BE2C (cell line): ENCODE results near the gene USP40.

ENCODE experiments used
- DNase-seq: peaks from one replicate; pipeline ENCODE4 v3.0.0-alpha.2; 2020
- H3K27me3 ChIP-seq: fragments of 250-450 bp; sonication (Bioruptor Pico); 2 replicates; pipeline ENCODE4 v1.5.1; 2020; ENCODE audit warnings: mild to moderate bottlenecking
- H3K36me3 ChIP-seq: fragments of 250-450 bp; sonication (Bioruptor Pico); 2 replicates; pipeline ENCODE4 v1.5.1; 2020; ENCODE audit warnings: mild to moderate bottlenecking
- H3K4me1 ChIP-seq: fragments of 250-450 bp; sonication (Bioruptor Pico); 2 replicates; pipeline ENCODE4 v1.5.1; 2020
- H3K4me3 ChIP-seq: 2 replicates; pipeline ENCODE4 v1.5.1; 2011; ENCODE audit warnings: low read depth, low read length
- H3K9me3 ChIP-seq: fragments of 250-450 bp; sonication (Bioruptor Pico); 2 replicates; pipeline ENCODE4 v1.5.1; 2020
- TF ChIP-seq, protein P1 (sequence below): IDR thresholded peaks from 2 replicates; pipeline ENCODE4 v1.5.1; 2012; ENCODE audit warnings: mild to moderate bottlenecking, low read depth, low read length

The USP40 gene

DNA sequence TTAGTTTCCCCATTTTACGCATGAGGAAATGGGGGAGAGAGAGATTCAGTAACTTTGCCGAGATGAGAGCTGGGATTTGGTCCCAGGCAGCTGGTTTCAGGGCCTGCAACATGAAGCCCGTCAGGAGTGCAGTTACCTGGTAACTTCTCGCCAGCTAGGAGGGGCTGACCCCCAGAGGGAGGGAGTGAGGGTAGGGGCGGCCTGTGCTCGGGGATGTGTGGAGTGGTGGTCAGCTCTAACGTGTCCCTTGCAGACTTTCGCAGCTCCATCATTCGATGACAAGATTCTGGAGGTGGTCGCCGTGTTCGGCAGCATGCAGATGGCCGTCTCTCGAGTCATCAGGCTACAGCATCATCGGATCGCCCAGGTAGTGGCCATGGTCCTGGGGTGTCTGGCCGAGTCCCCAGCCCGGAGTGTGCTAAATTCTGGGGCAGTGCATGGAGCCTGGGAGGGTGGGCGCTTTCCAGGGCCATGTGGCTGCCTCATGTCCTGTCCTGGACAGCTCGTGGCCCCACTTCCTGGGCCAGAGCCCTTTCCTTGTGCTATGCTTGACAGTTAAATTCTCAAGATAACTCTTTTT, 108.5 kb downstream of the USP40 start:
- H3K9me3 ChIP-seq: no peaks in the 10 kb centered on the region
- H3K36me3 ChIP-seq: peaks cover 28% of the 10 kb centered on the region
- H3K4me3 ChIP-seq: no peak overlapping the region
- DNase-seq: no peak
- H3K27me3 ChIP-seq: no peaks in the 10 kb centered on the region
- H3K4me1 ChIP-seq: no peaks in the 10 kb centered on the region
- TF ChIP-seq, protein P1, sequence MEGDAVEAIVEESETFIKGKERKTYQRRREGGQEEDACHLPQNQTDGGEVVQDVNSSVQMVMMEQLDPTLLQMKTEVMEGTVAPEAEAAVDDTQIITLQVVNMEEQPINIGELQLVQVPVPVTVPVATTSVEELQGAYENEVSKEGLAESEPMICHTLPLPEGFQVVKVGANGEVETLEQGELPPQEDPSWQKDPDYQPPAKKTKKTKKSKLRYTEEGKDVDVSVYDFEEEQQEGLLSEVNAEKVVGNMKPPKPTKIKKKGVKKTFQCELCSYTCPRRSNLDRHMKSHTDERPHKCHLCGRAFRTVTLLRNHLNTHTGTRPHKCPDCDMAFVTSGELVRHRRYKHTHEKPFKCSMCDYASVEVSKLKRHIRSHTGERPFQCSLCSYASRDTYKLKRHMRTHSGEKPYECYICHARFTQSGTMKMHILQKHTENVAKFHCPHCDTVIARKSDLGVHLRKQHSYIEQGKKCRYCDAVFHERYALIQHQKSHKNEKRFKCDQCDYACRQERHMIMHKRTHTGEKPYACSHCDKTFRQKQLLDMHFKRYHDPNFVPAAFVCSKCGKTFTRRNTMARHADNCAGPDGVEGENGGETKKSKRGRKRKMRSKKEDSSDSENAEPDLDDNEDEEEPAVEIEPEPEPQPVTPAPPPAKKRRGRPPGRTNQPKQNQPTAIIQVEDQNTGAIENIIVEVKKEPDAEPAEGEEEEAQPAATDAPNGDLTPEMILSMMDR: no peak

DNA sequence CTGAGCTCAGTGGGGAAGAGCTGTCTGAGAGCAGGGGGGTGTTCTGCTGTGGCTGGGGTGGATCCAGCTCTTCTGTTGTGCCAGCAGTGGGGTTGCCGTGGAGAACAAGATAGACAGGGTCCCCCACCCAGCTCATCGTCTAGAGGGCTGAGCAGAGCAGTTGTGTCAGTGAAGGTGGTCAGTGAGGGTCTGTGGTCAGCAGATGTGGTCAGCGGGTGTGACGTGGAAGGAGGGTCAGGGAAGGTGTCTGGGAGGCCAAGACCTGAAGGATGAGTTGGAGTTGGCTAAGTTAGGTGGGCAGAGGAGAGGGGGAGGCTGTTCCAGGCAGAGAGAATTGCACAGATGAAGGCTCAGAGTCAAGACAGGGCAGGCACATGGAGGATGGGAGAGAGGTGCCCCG, 109.2 kb downstream of the USP40 start:
- DNase-seq: no peak
- no peaks in the 10 kb centered on the region for H3K27me3 ChIP-seq
- peaks cover 26% of the 10 kb centered on the region for H3K36me3 ChIP-seq
- TF ChIP-seq, protein P1: no peak
- no peaks in the 10 kb centered on the region for H3K9me3 ChIP-seq
- H3K4me1 ChIP-seq: no peaks in the 10 kb centered on the region
- H3K4me3 ChIP-seq: no peak overlapping the region

DNA sequence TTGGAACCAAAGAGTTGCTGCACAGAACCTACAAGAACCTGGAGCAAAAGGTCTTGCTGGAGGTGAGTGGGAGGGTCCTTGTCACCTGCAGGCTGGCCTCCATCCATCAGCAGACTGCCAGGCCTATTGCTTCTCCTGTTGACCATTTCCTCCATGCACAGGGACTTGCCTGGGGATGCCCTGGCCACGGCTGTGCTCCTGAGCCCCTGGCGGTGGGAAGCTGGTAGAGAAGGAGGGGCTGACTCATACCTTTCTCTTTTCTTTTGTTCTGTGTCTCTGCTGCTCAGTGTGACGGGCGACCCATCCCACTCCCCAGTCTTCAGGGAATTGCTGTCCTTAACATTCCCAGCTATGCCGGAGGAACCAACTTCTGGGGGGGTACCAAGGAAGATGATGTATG, 109.6 kb downstream of the USP40 start:
- H3K36me3 ChIP-seq: peaks cover 30% of the 10 kb centered on the region
- H3K9me3 ChIP-seq: no peaks in the 10 kb centered on the region
- no peak for DNase-seq
- no peak overlapping the region for H3K4me3 ChIP-seq
- TF ChIP-seq, protein P1: no peak
- no peaks in the 10 kb centered on the region for H3K27me3 ChIP-seq
- H3K4me1 ChIP-seq: no peaks in the 10 kb centered on the region

DNA sequence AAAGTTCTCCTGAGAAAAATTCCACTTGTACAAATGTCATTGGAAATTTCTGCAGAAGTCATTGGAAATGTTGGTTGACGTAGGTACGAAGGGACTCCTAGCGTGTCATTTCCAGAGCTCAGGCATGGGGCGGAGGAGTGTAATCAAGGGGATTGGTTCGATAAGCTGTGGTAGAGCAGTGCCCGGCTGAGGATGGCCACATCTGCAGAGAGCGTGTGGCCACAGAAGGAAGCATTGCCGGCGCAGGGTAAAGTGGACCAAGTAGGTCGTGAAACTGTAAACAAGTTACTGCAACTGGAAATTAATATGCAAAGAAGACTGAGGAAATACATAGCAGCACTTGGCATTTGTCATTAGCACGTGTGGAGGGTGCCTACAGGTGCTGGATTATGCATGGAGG, 110.5 kb downstream of the USP40 start:
- Histone ChIP-seq H3K27me3 (no peaks in the 10 kb centered on the region), H3K4me1 (no peaks in the 10 kb centered on the region), H3K9me3 (no peaks in the 10 kb centered on the region), H3K4me3 (no peak overlapping the region), H3K36me3 (peaks cover 24% of the 10 kb centered on the region)
- DNase-seq: no peak
- TF ChIP-seq, protein P1: no peak

DNA sequence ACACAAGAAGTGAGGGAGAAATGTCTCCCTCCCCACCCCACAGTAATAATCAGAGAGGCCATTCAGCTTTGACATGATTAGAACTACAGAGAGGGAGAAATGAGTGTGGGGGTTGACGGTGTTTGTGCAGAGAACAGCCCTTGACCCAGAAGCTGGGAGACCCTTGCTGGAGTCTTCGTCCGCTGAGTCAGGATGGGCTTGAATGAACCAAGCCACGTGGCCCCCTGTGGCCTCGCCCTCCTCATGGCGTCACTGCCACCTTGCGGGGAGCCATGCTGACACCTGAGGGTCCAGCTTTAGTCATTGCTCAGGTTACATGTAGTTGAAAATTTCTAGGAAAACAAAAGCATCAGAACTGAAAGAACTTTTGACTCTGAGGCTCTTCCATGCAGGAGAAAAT, 111.1 kb downstream of the USP40 start:
- no peaks in the 10 kb centered on the region for H3K27me3 ChIP-seq
- H3K4me3 ChIP-seq: no peak overlapping the region
- peaks cover 26% of the 10 kb centered on the region for H3K36me3 ChIP-seq
- TF ChIP-seq, protein P1: no peak
- no peaks in the 10 kb centered on the region for H3K4me1 ChIP-seq
- DNase-seq: peak; percentile 1
- H3K9me3 ChIP-seq: no peaks in the 10 kb centered on the region

DNA sequence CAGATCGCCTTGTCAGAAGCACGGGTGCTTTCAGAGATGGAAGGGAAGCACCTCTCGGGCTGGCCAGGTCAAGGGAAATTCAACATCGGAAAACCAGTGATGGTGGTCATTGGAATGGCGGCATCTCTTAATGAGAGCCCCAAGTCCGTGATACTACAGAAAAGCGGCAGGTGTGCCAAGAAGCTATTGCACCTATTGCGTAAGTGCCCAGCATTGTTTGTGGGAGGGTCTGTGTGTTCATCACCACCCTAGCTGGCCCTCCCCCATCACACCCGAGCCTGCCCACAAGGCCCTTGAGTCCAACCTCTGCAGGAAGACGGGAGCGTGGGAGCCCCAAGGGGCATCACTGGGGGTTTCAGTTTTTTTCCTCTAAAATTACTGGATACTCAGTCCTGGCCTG, 111.6 kb downstream of the USP40 start:
- no peak overlapping the region for H3K4me3 ChIP-seq
- no peaks in the 10 kb centered on the region for H3K27me3 ChIP-seq
- peak; percentile 1 for DNase-seq
- H3K9me3 ChIP-seq: no peaks in the 10 kb centered on the region
- TF ChIP-seq, protein P1: no peak
- H3K4me1 ChIP-seq: no peaks in the 10 kb centered on the region
- H3K36me3 ChIP-seq: peaks cover 24% of the 10 kb centered on the region
